GM12892 (cell line): ENCODE measurements around the gene FOXA3.

ENCODE experiments used
- POLR2A ChIP-seq: IDR thresholded peaks from 2 replicates; pipeline ENCODE4 v1.6.1; 2011; ENCODE audit warnings: low read depth, low read length, control low read depth
- POLR2AphosphoS5 ChIP-seq: IDR thresholded peaks from 2 replicates; pipeline ENCODE4 v1.6.1; 2011; ENCODE audit warnings: low read depth, low read length, control low read depth
- TAF1 ChIP-seq: IDR thresholded peaks from 2 replicates; pipeline ENCODE4 v1.6.1; 2011; ENCODE audit warnings: low read depth, mild to moderate bottlenecking, control low read depth, low read length, borderline replicate concordance

GRCh38 chr19:45882652-45883585, 18.8 kb downstream of the FOXA3 start:
- TF ChIP-seq POLR2A (peak; percentile 43; the same call in 1 of the 2 replicates), POLR2AphosphoS5 (no peak), TAF1 (no peak)
